ENCODE measurements around the gene LTBP3. TPM values are rescaled to one million over a fixed set of nuclear protein-coding genes. Genes with fewer than 3 reads are reported as not detected.

LTBP3 gene
- polyA plus RNA-seq (2013, experiment 1 of 2; ENCODE audit: insufficient read length), result 141 TPM
- 143 TPM for polyA plus RNA-seq (2013, experiment 2 of 2; ENCODE audit: insufficient read length)

GRCh38 chr11:65558002-65558929 lies at the start of gene LTBP3:
Gene LTBP3, minus strand, starts transcription at chr11:65558359. Its CDS starts 400 bp downstream, at chr11:65557959.
- peak; percentile 87 for DNase-seq

GRCh38 chr11:65606876-65607613 lies 48.9 kb upstream of the LTBP3 start:
- peak; percentile 96 for DNase-seq

GRCh38 chr11:65604258-65604657 lies 46.1 kb upstream of the LTBP3 start:
- DNase-seq, result no peak

DNA sequence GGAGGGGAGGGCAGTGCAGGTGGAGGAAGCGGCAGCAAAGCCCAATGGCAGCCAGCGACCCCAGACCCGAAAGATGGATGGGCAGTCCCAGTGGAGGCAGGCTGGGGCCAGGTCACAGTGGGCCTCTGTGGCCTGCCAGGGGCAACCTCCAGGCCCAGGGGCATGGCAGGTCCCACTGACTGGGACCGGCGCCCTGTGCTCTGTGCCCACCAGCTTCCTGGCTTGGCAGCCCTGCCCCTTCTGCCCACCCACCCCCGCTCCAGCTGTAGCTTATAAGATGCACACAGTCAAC lies 41.7 kb upstream of the LTBP3 start:
- DNase-seq, result no peak

GRCh38 chr11:65599216-65599954 lies 41.2 kb upstream of the LTBP3 start:
- no peak for DNase-seq

GRCh38 chr11:65598258-65598699 lies 40.1 kb upstream of the LTBP3 start:
- DNase-seq, result no peak

- no peak for DNase-seq
Measured at GRCh38 chr11:65596520-65596919, 38.4 kb upstream of the LTBP3 start.

DNA sequence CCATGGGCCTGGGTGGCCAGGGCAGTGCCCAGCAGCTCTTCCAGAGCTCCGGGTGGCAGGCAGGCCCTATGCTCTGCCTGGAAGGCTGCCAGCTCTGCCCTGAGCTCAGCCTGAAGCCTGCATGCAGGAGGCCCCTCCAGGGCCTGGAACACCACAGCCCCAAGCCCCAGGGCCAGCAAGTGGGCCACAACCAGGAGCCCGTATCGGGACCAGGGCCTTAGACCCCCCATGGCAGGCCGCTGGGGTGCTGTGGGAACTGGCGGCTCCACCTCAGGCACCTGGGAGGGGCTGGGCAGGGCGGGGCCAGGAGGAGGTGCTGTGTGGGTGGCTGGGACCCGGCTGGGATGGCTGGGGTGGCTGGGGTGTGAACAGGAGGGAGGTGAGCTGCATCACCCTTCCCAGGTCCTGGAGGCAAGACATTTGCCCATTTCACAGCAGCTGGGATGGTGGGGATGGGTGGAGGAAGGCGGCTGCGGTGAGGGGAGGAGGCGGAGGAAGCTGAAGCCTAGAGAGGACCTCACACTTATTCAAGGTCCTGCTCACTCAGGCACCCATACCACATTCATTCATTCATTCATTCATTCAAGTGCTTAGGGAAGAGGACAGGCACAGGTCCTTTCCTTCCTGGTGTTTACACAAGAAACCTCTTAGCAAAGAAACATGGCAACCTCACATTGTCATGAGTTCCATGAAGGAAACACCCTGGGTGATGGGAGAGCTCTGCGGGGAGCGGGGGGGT lies 37.6 kb upstream of the LTBP3 start, which contains the start of gene KCNK7:
Gene KCNK7, minus strand, starts transcription at position 258 of the 739 bp plus-strand sequence. Its CDS starts 28 bp downstream, at position 230.
- DNase-seq, result no peak

DNA sequence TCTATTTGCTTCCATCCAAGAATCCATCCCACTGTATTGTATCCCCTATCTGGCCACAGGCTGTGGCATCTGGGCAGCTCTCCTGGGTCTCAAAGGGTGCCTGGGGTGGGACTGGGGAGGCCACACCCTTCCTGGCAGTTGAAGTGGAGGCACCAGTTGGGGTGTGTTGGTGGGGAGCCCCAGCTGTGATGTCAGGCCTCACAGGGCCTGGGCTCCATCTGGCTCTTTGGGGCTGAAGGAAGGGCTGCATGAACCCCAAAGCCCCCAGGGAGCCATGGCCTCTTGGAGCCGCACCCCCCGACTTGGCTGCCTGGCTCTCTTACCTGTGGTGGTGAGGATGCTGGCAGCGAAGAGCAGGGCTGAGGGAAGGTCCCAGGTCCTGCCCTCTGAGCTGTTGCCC lies 37.0 kb upstream of the LTBP3 start:
- no peak for DNase-seq

DNA sequence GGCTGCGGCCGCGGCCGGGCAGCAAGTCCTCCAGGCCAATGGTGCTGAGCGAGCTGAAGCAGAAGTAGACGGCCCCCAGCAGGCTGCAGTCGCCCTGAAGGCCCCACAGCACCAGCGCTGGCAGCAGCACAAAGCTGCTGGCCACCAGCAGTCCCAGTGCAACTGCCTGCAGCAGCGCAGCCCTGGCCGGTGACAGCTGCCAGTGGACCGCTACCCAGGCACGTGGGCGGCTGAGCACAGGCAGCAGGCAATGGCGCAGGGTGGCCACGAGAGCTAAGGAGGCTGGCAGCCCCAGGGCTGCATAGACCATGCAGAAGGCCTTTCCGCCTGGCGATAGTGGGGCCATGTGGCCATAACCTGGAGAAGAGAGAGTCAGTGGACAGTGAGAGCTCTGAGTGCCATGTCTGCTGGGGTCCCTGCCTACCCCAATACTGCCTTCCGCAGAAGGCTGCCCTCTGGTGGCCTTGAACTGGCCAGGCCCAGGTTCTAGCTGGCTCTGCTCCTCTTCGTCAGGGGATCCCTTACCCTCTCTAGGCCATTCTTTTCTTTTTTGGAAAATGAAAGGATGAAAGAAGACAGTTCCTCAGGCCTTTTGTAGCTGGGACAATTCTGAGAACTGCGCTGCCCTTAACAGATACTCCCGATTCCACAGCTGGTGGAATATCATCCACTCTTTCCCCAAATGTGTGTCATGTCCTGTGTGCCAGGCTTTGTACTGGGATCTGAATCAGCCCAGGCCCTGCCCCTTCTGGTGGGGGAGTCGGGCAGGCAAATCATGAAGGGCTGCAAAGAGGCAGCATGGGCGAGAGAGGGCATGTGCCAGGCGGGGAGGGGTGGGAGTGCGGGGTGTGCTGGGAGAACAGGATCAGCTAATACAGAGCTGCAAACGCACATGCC lies 35.6 kb upstream of the LTBP3 start:
- no peak for DNase-seq

GRCh38 chr11:65592858-65593517 lies 34.8 kb upstream of the LTBP3 start:
- DNase-seq, result no peak

- peak; percentile 33 for DNase-seq
Measured at GRCh38 chr11:65591939-65592857, 34.0 kb upstream of the LTBP3 start.

DNA sequence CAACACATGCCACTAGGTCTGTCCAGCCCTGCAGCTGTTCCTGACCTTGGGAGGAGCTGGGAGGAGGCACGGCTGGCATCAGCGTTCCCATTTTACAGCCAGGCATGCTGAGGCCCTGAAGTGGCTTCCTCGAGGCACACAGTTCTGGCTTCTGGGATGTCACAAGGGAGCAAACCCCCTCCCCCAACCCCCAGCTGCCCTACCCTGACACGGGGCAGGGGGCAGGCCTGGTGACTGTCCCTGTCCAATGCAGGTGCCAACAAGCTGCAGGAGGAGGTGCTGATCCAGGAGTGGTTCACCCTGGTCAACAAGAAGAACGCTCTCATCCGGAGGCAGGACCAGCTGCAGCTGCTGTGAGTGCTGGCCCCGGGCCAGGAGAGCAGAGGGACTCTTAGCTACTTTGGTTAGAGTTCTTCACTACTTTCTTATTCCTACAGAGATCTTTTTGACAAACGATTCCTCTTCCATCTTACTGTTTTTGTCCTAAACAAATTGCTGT lies 32.1 kb upstream of the LTBP3 start:
- DNase-seq, result no peak

DNA sequence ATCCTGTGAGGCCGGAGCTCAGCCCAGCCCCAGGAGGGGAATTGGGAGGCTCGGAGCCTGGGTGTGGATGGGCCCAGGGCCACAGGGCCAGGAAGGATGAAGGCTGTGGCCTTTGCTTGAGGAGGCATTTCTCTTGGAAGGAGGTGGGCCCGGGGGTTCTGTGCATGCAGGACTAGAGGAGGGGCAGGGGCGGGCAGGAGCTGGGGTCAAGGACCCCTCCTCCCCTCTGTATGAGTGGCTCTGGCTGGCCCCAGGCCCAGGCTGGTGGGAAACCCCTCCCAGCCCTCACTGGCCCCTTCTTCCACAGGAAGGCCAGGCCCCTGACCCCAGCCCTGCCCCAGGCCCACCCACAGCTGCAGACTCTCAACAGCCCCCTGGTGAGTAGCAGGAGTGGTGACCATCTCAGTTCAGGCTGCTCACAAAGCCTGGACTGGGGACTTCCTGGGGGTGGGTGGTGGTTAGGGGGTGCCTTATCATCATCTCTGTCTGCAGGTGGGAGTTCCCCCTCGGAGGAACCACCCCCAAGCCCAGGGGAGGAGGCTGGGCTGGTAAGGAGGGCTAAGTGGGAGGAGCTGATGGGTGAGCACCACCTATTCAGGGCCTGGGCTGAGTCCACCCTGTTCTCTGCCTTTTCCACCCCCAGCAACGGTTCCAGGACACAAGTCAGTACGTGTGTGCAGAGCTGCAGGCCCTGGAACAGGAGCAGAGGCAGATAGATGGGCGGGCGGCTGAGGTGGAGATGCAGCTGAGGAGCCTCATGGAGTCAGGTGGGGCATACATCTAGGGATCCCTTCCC lies 31.5 kb upstream of the LTBP3 start:
- DNase-seq, result no peak

DNA sequence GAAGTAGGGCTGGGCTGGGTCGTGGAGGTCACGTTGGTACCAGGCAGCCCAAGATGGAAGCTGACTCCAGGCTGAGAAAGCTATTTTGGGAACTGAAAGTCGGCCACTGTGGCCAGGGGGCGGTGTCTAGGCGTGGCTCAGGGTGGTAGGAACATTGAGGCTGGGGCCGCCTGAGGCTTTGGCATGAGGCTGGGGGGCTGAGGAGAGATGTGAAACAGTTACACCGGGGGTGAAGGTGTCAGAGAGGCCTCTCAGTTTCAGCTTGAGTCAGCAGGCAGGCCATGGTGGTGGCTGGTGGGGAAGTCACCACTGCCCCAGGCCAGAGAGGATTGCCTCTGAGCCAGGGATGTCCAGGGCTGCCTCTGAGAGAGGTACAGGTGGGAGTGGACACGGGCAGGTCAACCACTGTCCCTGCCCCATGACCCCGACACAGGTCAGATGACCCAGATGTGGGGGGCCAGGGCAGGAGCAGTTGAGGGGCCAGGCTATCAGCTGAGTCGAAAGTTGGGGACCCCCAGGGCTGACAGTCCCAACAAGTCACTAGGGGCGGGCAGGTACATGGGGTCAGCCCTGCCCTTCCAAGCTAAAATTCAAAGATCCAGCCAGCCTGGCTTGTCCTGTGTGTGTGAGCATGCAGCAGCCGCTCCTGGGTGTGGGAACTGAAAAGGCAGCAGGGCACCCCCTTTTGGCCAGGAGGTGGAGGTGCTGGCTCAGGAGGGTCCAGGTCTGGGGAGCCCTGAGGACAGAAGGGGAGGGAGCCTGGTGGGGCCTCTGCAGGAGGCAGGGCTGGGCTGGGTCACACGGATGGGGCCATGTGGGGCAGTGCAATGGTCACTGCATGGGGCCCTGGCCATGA lies 30.3 kb upstream of the LTBP3 start:
- peak; percentile 37 for DNase-seq

DNA sequence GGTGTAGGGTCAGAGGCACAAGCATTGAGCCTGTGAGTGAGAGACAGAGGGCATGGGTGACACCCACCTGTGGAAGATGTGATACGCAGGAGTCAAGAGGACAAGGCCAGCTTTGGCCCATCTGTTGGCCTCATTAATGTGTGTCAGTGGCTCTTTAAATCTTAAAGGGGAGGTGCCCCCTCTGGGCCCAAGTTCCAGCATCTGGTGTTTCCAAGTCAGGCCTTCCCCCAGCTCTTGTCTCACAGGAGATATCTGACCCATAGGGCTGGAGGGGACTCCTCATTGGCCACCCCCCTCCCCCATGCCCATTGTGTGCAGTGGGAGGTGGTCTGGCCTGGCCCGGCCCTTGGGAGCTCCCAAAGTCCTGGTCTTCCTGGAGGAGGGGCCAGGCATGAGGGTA lies 28.5 kb upstream of the LTBP3 start:
- DNase-seq, result peak; percentile 25

- DNase-seq, result no peak
Measured at GRCh38 chr11:65586247-65586630, 28.1 kb upstream of the LTBP3 start.
